ENCODE measurements around the gene SCN1A.

SCN1A gene

DNA sequence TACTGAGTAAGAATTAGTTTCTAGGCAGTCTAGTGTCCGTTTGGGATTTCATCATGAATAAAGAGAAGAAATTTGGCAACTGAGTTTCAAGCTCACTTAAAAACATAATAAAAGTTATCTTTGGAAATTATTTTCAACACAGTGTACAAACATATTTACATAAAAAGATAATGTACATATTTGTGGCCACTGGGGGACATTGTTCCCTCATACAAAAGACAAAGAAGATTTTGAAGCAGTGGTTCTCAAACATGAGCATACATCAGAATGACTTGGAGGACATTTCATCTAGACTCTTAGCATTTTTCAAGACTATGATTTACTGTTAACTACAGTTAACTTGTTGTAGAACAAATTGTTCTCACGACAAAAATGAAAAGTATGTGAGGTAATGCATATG, 158.6 kb downstream of the SCN1A start:
- DNase-seq: no peak

DNA sequence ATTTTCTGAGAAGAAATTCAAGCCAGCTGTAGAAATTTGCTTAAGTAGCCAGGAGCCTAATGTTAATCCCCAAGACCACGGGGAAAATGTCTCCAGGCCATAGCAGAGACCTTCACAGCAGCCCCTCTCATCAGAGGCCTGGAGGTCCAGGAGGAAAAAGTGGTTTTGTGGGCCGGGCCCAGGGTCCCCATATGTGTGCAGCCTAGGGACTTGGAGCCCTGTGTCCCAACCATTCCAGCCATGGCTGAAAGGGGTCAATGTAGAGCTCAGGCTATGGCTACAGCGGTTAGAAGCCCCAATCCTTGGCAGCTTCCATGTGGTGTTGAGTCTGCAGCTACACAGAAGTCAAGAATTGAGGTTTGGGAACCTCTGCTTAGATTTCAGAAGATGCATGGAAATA, 160.1 kb downstream of the SCN1A start:
- no peak for DNase-seq

DNA sequence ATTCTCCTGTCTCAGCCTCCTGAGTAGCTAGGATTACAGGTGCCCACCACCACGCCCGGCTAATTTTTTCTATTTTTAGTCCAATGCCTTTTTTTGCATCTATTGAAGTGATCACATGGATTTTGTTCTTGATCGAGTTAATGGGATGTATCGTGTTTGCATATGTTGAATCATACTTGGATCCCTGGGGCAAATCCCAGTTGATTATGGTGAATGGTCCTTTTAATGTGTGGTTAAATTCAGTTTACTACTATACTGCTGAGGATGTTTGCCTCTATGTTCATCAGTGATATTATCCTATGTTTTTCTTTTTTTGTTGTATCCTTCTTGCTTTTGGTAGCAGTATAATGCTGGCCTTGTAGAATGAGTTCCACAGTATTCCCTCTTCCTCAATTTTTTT, 166.0 kb downstream of the SCN1A start:
- no peak for DNase-seq

DNA sequence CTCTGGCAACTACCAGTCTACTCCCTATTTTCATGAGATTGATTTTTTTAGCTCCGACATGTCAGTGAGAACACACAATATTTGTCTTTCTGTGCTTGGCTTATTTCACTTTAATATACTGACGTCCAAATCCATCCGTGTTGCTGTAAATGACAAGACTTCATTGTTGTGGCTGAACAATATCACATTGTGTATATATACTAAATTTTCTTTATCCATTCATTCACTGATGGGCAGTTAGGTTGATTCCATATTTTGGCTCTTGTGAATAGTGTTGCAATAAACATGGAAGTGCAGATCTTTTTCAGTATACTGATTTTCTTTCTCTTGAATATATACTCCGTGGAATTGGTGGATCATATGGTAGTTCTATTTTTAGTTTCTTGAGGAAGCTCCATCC, 168.4 kb downstream of the SCN1A start:
- DNase-seq: no peak

DNA sequence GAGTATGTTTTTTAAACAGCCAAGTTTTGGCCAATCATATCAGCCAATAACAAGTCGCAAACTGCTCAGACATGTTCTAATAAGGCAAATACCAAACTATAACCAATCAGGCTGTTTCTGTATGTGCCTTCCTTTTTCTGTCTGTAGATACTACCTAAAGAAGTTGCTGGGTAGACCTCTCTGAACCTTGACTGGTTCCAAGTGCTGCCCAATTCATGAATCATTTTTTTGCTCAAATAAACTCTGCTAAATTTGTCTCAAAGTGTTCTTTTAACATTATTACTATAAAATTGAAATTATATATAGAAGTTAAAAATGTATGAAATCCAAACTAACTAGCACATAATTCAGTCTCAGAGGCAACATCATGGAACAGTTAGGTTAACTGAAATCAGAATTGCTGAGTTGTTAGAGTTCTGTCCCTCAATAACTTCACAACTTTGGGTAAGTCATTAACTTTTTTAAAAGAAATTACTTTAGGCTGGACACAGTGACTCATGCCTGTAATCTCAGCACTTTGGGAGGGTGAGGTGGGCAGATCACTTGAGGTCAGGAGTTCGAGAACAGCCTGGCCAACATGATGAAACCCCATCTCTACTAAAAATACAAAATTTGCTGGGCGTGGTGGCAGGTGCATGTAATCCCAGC, 169.4 kb downstream of the SCN1A start:
- DNase-seq: no peak

DNA sequence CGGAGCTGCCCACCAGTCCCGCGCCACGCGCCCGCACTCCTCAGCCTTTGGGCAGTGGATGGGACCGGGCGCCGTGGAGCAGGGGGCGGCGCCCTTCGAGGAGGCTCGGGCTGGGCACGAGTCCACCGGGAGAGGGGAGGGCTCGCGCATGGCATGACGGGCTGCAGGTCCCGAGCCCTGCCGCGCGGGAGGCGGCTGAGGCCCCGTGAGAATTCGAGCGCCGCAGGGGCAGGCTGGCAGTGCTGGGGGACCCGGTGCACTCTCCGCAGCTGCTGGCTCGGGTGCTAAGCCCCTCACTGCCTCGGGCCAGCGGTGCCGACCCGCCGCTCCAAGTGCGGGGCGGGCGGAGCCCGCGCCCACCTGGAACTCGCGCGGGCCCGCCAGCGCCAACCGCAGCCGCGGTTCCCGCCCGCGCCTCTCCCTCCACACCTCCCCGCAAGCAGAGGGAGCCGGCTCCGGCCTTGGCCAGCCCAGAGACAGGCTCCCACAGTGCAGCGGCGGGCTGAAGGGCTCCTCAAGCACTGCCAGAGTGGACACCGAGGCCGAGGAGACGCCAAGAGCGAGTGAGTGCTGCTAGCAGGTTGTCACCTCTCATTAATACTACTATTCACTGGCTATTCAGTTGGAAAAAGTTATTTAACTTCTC, 170.7 kb downstream of the SCN1A start:
- DNase-seq: no peak

DNA sequence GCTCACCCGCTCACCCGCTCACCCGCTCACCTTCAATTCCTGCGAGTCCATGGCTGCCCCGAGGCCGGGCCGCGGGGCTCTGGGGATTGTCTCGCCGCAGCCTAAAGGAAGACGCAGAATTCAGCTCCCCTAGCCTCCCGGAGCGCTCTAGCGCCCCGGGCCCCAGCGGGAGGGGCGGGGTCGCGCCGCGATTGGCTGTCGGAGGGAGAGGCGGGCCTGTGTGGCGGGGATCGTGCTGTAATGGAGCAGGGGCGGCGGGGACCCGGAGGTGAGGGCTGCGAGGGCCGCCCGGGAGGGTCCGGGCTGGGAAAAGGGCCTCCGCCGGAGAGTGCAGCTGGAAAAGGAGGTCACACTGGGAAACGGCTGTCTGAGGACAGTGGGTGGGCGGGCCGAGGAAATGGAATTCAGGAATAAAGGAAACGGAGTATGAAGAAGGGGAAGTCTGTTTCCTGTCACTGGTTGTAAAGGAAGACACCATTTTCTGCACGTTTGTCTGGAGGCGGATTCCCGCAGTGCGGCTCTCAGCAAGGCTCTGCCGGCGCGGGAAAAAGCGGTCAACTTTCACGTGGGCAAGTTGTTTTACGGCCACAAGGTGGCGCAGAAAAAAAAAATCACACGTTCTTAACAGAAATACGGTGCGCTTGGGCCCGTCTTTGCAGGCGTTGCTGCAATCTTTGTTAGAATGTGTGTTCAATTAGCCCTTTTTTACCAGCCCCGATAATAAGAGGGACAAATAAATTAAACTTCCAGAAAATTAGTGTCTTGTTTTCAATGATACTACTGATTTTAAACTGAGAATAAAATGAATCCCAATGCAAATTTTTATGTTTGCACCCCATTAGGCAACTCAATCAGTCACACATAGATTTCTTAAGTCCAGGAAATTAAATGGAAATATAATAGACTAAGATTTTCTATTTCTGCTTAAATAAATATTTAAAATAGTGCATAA, 173.9 kb downstream of the SCN1A start, which contains the start of gene TTC21B:
TSS of gene TTC21B (minus strand) at position 122 of the 952 bp plus-strand sequence. CDS start at position 51, 71 bp downstream.
- peak; percentile 88 for DNase-seq

DNA sequence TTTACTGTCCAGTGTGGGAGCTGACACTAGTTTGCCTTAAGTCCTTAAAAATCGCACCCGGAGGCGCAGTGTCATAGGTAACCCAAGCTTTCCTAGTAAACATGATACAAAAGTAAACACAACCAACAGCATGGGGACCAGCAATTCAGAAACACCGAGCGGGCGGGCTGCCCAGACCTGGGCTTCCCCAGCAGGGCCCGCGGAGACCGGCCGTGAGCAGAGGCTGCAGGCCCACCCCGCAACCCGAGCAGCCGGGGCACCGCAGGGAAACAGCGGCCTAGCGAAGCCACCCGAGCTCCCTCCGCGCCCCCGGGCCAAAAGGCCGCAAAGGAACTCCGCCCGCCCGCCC, 174.5 kb downstream of the SCN1A start:
- no peak for DNase-seq

DNA sequence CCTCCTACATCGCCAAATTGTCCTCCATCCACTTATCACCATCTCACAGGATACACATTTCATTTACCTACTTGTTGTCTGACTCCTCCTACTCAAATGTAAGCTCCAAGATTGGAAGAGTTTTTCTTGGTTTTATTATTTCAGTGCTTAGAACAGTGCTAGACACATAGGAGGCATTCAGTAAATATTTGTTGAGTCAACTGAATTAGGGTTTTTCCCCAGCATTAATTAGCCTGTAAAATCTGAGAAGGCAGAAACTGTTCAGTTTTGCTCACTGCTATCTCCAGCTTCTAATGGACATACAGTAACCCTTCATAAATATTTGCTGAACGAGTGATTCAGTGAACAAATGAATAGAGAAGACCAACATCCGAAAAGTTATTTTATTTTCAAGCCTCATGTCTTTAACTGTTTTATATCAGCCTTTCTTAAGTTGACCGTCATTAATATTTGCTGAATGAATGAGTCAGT, 175.0 kb downstream of the SCN1A start:
- no peak for DNase-seq

DNA sequence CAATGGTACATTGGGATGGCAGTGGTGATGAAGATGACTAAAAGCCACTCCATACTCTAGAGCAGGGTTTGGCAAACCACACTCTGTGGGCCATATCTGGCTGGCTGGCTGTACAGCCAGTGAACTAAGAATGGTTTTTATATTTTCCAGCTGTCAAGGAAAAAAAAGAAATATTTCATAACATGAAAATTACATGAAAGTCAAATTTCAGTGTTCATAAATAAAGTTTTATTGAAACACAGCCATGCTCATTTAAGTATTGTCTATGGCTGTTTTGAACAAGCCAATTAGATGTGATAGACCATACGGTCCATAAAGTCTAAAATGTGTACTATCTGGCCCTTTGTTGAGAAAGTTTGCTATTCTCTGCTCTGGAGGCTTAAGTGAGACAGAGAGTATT, 175.7 kb downstream of the SCN1A start:
- DNase-seq: no peak

DNA sequence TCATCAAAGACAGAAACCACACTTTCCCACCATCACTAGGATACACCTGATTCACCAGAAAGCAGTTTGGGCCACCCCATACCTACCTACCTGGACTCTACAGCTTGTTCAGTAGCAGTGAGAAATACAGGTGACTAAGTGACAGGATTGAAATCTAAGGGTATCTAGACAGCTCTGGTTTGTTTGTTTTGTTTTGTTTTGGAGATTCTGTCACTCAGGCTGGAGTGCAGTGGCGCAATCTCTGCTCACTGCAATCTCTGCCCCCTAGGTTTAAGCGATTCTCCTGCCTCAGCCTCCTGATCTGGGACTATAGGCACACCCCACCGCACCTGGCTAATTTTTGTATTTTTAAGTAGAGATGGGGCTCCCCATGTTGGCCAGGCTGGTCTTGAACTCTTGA, 177.4 kb downstream of the SCN1A start:
- DNase-seq: no peak

DNA sequence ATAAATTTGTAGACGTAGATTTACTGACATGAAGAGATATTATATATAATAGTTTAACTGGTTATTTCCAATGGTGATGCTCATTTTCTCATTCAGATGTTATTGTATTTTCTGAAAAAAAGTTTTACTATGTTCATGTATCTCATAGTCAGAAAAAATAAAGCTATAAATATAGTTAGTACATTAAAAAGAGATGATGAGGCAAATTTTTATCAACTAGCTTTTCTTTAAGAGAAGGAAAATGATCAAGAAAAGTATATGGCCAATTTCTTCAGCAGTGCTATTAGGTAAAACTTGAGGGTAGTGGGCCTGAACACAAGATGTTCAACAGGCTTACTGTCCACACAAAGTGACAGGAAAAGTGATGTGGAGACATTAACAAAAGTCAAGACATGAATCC, 186.0 kb downstream of the SCN1A start:
- DNase-seq: no peak

DNA sequence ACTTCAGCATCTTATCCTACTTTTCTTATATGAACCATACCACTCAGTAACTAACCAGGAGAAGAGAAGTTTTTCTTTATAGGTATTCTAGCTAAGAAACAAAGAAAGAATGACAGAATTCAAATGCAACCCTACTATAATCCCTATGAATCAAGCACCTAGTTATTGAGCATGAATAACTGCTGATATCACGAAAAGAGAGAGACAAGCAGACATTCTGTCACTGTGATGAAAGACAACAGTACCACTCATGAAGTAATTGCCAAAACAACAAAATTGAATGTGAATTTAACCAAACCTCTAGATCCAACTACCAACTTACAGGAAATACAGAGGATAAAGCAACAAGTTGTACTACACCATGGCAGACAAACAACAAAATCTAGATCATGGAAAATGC, 189.6 kb downstream of the SCN1A start:
- no peak for DNase-seq

All from NCI-H1436 treated with DMSO at 0.1 percent for 48 hours (cell line).